ENCODE data around the gene BCDIN3D. TPM values are rescaled to one million over a fixed set of nuclear protein-coding genes. Genes with fewer than 3 reads are reported as not detected.

Gene BCDIN3D
- total RNA-seq, 1 donor from 2014 or later = 5.3 TPM

GRCh38 chr12:49809381-49809905 lies 33.5 kb downstream of the BCDIN3D start:
- Mint-ChIP-seq H3K9me3 (no peaks in the 10 kb centered on the region), H3K27me3 (ENCODE audit: low read depth) (no peaks in the 10 kb centered on the region), H3K27ac (peak overlapping the region; percentile 86), H3K4me3 (no peak overlapping the region), H3K36me3 (peaks cover 10% of the 10 kb centered on the region), H3K4me1 (peaks cover 27% of the 10 kb centered on the region)
- DNase-seq (ENCODE audit: low spot score in 2 of 2, unreplicated experiment in 2 of 2) = no peak
- TF ChIP-seq CTCF (IDR thresholded peaks at IDR 0.05; ENCODE audit: unreplicated experiment) = no peak

DNA sequence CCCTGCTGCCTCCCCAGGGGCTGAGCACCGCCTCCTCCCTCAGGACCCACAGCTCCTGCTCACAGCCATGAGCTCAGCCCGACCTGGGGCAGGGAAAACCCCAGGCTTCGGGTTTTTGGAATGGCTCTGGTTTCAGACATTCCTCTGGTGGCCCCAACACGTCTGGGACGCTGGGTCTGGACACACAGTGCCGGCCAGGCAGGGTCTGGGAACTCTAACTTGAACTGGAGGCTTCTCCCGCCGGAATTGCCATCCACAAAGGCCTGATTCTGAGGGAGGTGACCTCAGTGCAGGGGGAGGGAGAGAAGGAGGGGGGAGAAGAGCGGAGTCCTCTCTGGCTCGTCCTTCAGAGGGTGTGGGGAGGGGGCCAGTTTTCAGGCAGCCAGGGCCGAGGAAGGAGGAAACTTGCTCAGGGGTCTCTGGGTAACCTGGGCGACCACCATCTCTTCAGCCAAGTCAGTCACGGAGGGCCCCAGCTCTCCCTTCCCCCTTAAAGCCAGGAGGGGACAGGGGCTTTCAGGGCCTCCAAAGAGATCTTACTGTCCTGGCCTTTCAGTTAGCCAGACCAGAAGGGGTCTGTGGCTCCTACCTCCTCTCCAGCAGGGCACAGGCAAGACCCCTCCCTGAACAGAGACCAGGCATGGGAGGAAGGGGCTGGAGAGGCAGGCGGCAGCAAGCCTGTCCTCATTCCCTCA lies 34.1 kb downstream of the BCDIN3D start:
- Mint-ChIP-seq H3K27me3 (ENCODE audit: low read depth) (no peaks in the 10 kb centered on the region), H3K4me3 (peak overlapping the region; percentile 15), H3K9me3 (no peaks in the 10 kb centered on the region), H3K36me3 (peaks cover 10% of the 10 kb centered on the region), H3K4me1 (peaks cover 27% of the 10 kb centered on the region), H3K27ac (peak overlapping the region; percentile 88)
- DNase-seq (ENCODE audit: low spot score in 2 of 2, unreplicated experiment in 2 of 2) = no peak
- TF ChIP-seq CTCF (IDR thresholded peaks at IDR 0.05; ENCODE audit: unreplicated experiment) = no peak

GRCh38 chr12:49807991-49808580 lies 34.8 kb downstream of the BCDIN3D start:
- peak overlapping the region; percentile 88 for H3K27ac Mint-ChIP-seq
- peaks cover 27% of the 10 kb centered on the region for H3K4me1 Mint-ChIP-seq
- H3K27me3 Mint-ChIP-seq (ENCODE audit: low read depth) = no peaks in the 10 kb centered on the region
- H3K9me3 Mint-ChIP-seq = no peaks in the 10 kb centered on the region
- TF ChIP-seq CTCF (IDR thresholded peaks at IDR 0.05; ENCODE audit: unreplicated experiment) = no peak
- no peak overlapping the region for H3K4me3 Mint-ChIP-seq
- DNase-seq (ENCODE audit: low spot score in 2 of 2, unreplicated experiment in 2 of 2) = no peak
- peaks cover 12% of the 10 kb centered on the region for H3K36me3 Mint-ChIP-seq

GRCh38 chr12:49806877-49807276 lies 36.0 kb downstream of the BCDIN3D start:
- Mint-ChIP-seq H3K4me1 (peaks cover 27% of the 10 kb centered on the region), H3K27ac (no peak overlapping the region)
- no peak for DNase-seq (ENCODE audit: low spot score in 2 of 2, unreplicated experiment in 2 of 2)

GRCh38 chr12:49806321-49806813 lies 36.5 kb downstream of the BCDIN3D start:
- Mint-ChIP-seq H3K27ac (no peak overlapping the region), H3K4me1 (peaks cover 27% of the 10 kb centered on the region), H3K27me3 (ENCODE audit: low read depth) (no peaks in the 10 kb centered on the region), H3K4me3 (no peak overlapping the region), H3K9me3 (no peaks in the 10 kb centered on the region), H3K36me3 (peaks cover 16% of the 10 kb centered on the region)
- DNase-seq (ENCODE audit: low spot score in 2 of 2, unreplicated experiment in 2 of 2) = no peak
- TF ChIP-seq CTCF (IDR thresholded peaks at IDR 0.05; ENCODE audit: unreplicated experiment) = no peak

More at GRCh38 chr12:49806877-49807276, 36.0 kb downstream of the BCDIN3D start:
- no peaks in the 10 kb centered on the region for H3K9me3 Mint-ChIP-seq
- no peak for TF ChIP-seq CTCF (IDR thresholded peaks at IDR 0.05; ENCODE audit: unreplicated experiment)
- no peak overlapping the region for H3K4me3 Mint-ChIP-seq
- H3K36me3 Mint-ChIP-seq = peaks cover 13% of the 10 kb centered on the region
- no peaks in the 10 kb centered on the region for H3K27me3 Mint-ChIP-seq (ENCODE audit: low read depth)

Data from mesothelial cell of epicardium (in vitro differentiated cells).